ENCODE data around the gene SMURF1.

Gene SMURF1

DNA sequence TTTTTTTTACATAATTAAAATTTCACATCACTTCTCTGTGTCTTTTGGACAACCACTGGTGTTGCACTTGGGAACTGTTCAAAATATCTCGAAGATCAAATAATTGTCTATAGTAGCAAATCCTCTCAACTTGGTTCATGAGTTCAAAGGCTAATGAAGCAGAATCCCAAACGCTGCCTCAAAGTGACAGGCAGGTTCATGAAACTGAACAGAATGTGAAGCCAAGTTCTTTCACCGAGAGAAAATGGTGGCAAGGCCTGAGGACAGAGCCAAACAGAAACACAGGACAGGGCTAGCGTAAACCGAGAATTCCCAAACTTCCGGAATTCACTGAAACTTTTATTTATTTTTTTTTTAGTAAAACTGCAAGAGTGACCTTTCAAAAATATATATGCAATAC is 21.1 kb downstream of the SMURF1 start:
- H3K4me3 ChIP-seq (ENCODE audit: low read depth, low read length): no peak overlapping the region
- TF ChIP-seq, protein P1, sequence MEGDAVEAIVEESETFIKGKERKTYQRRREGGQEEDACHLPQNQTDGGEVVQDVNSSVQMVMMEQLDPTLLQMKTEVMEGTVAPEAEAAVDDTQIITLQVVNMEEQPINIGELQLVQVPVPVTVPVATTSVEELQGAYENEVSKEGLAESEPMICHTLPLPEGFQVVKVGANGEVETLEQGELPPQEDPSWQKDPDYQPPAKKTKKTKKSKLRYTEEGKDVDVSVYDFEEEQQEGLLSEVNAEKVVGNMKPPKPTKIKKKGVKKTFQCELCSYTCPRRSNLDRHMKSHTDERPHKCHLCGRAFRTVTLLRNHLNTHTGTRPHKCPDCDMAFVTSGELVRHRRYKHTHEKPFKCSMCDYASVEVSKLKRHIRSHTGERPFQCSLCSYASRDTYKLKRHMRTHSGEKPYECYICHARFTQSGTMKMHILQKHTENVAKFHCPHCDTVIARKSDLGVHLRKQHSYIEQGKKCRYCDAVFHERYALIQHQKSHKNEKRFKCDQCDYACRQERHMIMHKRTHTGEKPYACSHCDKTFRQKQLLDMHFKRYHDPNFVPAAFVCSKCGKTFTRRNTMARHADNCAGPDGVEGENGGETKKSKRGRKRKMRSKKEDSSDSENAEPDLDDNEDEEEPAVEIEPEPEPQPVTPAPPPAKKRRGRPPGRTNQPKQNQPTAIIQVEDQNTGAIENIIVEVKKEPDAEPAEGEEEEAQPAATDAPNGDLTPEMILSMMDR (IDR thresholded peaks at IDR 0.05; ENCODE audit: control insufficient read depth, extremely low read depth, insufficient read depth): no peak
- DNase-seq (ENCODE audit: low read depth): no peak

DNA sequence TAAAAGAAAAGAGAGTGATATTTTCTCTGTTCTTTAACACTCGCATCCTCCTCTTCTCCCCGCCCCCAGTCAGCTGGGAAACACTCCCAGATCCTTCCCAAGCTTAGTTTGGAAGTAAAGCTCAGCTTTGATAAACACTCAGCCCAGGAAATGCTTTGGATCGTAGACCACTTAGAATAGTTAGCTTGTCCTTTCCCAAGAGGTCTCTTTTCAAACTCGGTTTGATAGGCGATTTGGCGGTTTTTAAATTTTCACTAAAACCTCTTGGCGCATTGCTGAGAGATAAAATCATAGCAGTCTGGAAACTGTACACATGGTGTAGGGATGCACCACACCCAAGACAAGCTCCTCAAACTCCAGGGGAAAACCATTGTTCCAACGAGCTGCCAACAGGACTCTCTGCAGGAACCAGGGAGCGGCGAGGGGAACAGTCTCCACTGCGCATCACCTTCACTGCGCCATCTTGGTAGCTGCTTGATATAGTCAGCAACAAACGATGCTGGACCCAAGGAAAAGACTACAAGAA is 22.3 kb downstream of the SMURF1 start:
- H3K4me3 ChIP-seq (ENCODE audit: low read depth, low read length): no peak overlapping the region
- TF ChIP-seq, protein P1 (IDR thresholded peaks at IDR 0.05; ENCODE audit: control insufficient read depth, extremely low read depth, insufficient read depth): no peak
- DNase-seq (ENCODE audit: low read depth): no peak

DNA sequence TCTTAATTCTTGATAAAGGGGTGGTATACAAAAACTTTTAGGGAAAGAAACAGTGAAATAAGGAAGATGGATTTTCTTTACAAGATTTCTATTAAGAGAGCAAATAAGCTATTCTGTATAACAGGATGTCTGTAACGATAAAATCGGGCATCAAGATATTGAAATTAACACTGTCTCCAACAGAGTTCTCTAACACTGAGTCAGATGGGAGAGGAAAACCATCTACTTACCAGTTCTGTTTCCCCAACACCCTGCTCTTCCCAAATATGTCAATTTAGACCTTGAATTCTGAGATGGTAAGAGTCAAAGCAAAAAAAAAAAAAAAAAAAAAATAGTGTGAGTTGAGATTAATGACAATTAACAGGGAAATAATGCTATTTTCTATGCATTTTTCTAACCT is 23.0 kb downstream of the SMURF1 start:
- H3K4me3 ChIP-seq (ENCODE audit: low read depth, low read length): no peak overlapping the region
- TF ChIP-seq, protein P1 (IDR thresholded peaks at IDR 0.05; ENCODE audit: control insufficient read depth, extremely low read depth, insufficient read depth): no peak
- DNase-seq (ENCODE audit: low read depth): no peak

DNA sequence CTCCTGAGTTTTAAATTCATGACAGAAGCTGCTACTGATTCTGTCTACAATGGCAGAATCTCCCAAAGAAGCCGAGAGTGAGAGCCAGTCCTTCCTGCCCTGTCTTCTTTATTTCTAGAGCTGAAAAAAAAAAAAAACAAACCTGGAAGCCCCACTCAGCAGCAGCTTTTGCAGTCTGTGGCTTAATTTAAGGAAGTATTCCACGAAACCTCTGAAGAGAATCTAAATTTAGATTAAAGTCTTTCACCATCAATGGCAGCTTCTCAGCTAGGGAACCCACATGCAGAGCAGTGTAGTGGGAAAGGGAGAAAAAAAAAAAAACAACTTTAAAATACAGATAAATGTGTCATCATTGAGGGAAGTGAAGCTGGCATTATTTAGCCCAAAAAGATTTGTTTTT is 23.4 kb downstream of the SMURF1 start:
- no peak for DNase-seq (ENCODE audit: low read depth)
- H3K4me3 ChIP-seq (ENCODE audit: low read depth, low read length): no peak overlapping the region
- TF ChIP-seq, protein P1 (IDR thresholded peaks at IDR 0.05; ENCODE audit: control insufficient read depth, extremely low read depth, insufficient read depth): no peak

DNA sequence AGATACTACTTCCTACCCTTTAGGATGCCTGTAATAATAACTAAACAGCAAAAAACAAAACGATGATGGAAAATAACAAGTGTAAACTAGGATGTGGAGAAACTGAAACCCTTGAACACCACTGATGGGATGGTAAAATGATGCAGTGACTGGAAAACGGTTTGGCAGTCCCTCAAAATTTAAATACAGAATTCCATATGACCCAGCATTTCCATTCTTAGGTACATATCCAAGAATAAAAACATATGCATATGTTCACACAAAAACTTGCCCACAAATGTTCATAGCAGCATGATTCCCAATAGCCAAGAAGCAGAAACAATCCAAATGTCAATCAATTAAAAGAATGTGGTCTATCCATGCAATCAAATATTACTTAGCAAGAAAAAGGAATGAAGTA is 25.8 kb downstream of the SMURF1 start:
- DNase-seq (ENCODE audit: low read depth): no peak
- TF ChIP-seq, protein P1 (IDR thresholded peaks at IDR 0.05; ENCODE audit: control insufficient read depth, extremely low read depth, insufficient read depth): no peak
- no peak overlapping the region for H3K4me3 ChIP-seq (ENCODE audit: low read depth, low read length)

DNA sequence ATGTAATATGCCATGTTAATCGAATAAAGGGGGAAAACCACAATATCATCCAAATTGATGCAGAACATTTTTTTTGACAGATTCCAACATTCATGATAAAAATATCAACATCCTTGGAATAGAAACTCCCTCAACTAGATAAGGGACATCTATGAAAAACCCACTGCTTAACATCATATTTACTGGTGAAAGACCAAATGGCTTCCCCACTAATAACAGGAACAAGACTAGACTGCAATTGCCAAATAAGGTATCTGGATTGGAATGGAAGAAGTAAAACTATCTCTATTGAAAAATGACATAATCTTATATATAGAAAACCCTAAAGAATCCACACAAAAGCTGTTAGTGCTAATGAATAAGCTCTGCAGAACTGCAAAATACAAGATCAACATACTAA is 27.8 kb downstream of the SMURF1 start:
- DNase-seq (ENCODE audit: low read depth): no peak
- no peak overlapping the region for H3K4me3 ChIP-seq (ENCODE audit: low read depth, low read length)
- TF ChIP-seq, protein P1 (IDR thresholded peaks at IDR 0.05; ENCODE audit: control insufficient read depth, extremely low read depth, insufficient read depth): no peak

DNA sequence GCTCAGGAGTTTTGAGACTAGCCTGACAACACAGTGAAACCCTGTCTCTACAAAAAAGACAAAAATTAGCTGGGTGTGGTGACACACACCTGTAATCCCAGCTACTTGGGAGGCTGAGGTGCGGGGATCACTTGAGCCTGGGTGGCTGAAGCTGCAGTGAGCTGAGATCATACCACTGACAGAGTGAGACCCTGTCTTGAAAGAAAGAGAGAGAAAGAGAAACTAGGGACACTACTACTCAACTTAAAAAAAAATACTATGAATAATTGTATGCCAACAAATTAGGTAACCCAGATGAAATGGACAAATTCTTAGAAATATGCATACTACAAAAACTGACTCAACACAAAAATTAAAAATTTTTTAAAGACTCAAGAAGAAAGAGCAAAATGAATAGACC is 28.5 kb downstream of the SMURF1 start:
- TF ChIP-seq, protein P1 (IDR thresholded peaks at IDR 0.05; ENCODE audit: control insufficient read depth, extremely low read depth, insufficient read depth): no peak
- DNase-seq (ENCODE audit: low read depth): no peak
- H3K4me3 ChIP-seq (ENCODE audit: low read depth, low read length): no peak overlapping the region

All from LNCaP clone FGC (cell line).